IMR-90 (cell line): ENCODE results near the gene SERPINI1. TPM values are rescaled to one million over a fixed set of nuclear protein-coding genes. Genes with fewer than 3 reads are reported as not detected.

ENCODE experiments used
- ATAC-seq: fragments of 200-7000 bp; cut with Tn5 transposase; 2 replicates; pipeline ENCODE4 v1.9.1; 2020; ENCODE audit warnings: low read depth, mild to moderate bottlenecking, moderate library complexity
- BruUV-seq: library from RNA; stranded (reverse); fragments of 400-500 nt; replicated peaks from 2 replicates; lab custom pipeline; 2021; lab: Mats Ljungman, UMichigan
- CTCF ChIA-PET: fragments of 300-600 bp; formaldehyde crosslinking; extraction: SDS; loops from one replicate; lab custom pipeline; 2021; ENCODE audit warnings: antibody characterized with exemption; lab: Yijun Ruan, JAX
- POLR2A ChIA-PET: fragments of 300-600 bp; sonication (Branson Sonifier 250); formaldehyde crosslinking; loops from one replicate; lab custom pipeline; 2022; ENCODE audit warnings: antibody characterized with exemption; ENCODE audit not compliant: unreplicated experiment; lab: Charles Lee
- DNase-seq: peaks from one replicate; pipeline ENCODE4 v3.0.0; 2013
- H2AFZ ChIP-seq: replicated peaks from 2 replicates; pipeline ENCODE3; 2013; ENCODE audit warnings: low read length, mild to moderate bottlenecking; ENCODE audit not compliant: poor library complexity
- H2AK5ac ChIP-seq: 2 replicates; pipeline ENCODE4 v1.6.1; 2013; ENCODE audit warnings: low read depth, low read length, inconsistent platforms
- H2AK9ac ChIP-seq: replicated peaks from 2 replicates; pipeline ENCODE3; 2013; ENCODE audit warnings: mild to moderate bottlenecking, low read depth, low read length, moderate library complexity; ENCODE audit not compliant: poor library complexity
- H2BK120ac ChIP-seq: 2 replicates; pipeline ENCODE4 v1.6.1; 2013; ENCODE audit warnings: low read depth, low read length, inconsistent platforms
- H2BK15ac ChIP-seq: 3 replicates; pipeline ENCODE4 v1.6.1; 2013; ENCODE audit warnings: low read depth, low read length, inconsistent platforms
- H2BK20ac ChIP-seq: 2 replicates; pipeline ENCODE4 v1.6.1; 2013; ENCODE audit warnings: low read depth, mild to moderate bottlenecking, inconsistent platforms, low read length, moderate library complexity
- H2BK5ac ChIP-seq: 2 replicates; pipeline ENCODE4 v1.6.1; 2013; ENCODE audit warnings: mild to moderate bottlenecking, low read depth, low read length, inconsistent platforms; ENCODE audit not compliant: poor library complexity, severe bottlenecking
- H3K14ac ChIP-seq: replicated peaks from 2 replicates; pipeline ENCODE4 v1.6.1; 2013; ENCODE audit warnings: low read depth, low read length, inconsistent platforms
- H3K18ac ChIP-seq: 2 replicates; pipeline ENCODE4 v1.6.1; 2013; ENCODE audit warnings: low read depth, low read length, control low read depth
- H3K23ac ChIP-seq: 2 replicates; pipeline ENCODE4 v1.6.1; 2013; ENCODE audit warnings: low read depth, low read length, inconsistent platforms
- H3K27ac ChIP-seq: 2 replicates; pipeline ENCODE4 v1.5.1; 2013; ENCODE audit warnings: mild to moderate bottlenecking, control low read depth, low read length; ENCODE audit not compliant: insufficient read depth
- H3K27me3 ChIP-seq: 2 replicates; pipeline ENCODE4 v1.6.1; 2013; ENCODE audit warnings: low read length; ENCODE audit not compliant: control insufficient read depth, insufficient read depth
- H3K36me3 ChIP-seq: 2 replicates; pipeline ENCODE4 v1.6.1; 2013; ENCODE audit warnings: low read length, mixed read lengths; ENCODE audit not compliant: control insufficient read depth, insufficient read depth
- H3K4ac ChIP-seq: 2 replicates; pipeline ENCODE4 v1.6.1; 2013; ENCODE audit warnings: low read depth, low read length, inconsistent platforms
- H3K4me1 ChIP-seq: 2 replicates; pipeline ENCODE4 v1.6.1; 2013; ENCODE audit warnings: low read length, mixed read lengths; ENCODE audit not compliant: control insufficient read depth, insufficient read depth
- H3K4me2 ChIP-seq: 2 replicates; pipeline ENCODE4 v1.6.1; 2013; ENCODE audit warnings: low read depth, mild to moderate bottlenecking, control low read depth, low read length, moderate library complexity
- H3K4me3 ChIP-seq: 2 replicates; pipeline ENCODE4 v1.5.1; 2013; ENCODE audit warnings: low read depth, mild to moderate bottlenecking, control low read depth, low read length, moderate library complexity; ENCODE audit not compliant: insufficient read depth
- H3K56ac ChIP-seq: 2 replicates; pipeline ENCODE4 v1.6.1; 2013; ENCODE audit warnings: low read length, inconsistent platforms; ENCODE audit not compliant: insufficient read depth; ENCODE audit errors: extremely low read depth
- H3K79me1 ChIP-seq, 2 experiments: 2 replicates each; pipeline ENCODE4 v1.6.1; 2013; ENCODE audit warnings: low read length in 2 of 2, inconsistent platforms in 1 of 2, low read depth in 1 of 2
- H3K9ac ChIP-seq: 2 replicates; pipeline ENCODE4 v1.6.1; 2013; ENCODE audit warnings: low read depth, low read length, control low read depth
- H3K9me1 ChIP-seq: 2 replicates; pipeline ENCODE4 v1.6.1; 2013; ENCODE audit warnings: low read length, inconsistent platforms; ENCODE audit not compliant: insufficient read depth
- H3K9me3 ChIP-seq: 2 replicates; pipeline ENCODE4 v1.6.1; 2013; ENCODE audit warnings: low read length; ENCODE audit not compliant: control insufficient read depth, insufficient read depth
- H4K20me1 ChIP-seq: 2 replicates; pipeline ENCODE4 v1.6.1; 2013; ENCODE audit warnings: low read length, inconsistent platforms; ENCODE audit not compliant: insufficient read depth
- H4K5ac ChIP-seq: 2 replicates; pipeline ENCODE4 v1.6.1; 2013; ENCODE audit warnings: mild to moderate bottlenecking, low read depth, low read length, control low read depth
- H4K8ac ChIP-seq, 2 experiments: 2 replicates each; pipeline ENCODE4 v1.6.1; 2013; ENCODE audit warnings: low read depth in 2 of 2, low read length in 2 of 2, control low read depth in 1 of 2, inconsistent platforms in 1 of 2
- H4K91ac ChIP-seq: 2 replicates; pipeline ENCODE4 v1.6.1; 2013; ENCODE audit warnings: low read depth, low read length, inconsistent platforms; ENCODE audit not compliant: insufficient read depth
- MAZ ChIP-seq: IDR thresholded peaks from 2 replicates; pipeline ENCODE4 v1.6.1; 2012; ENCODE audit warnings: low read depth, mild to moderate bottlenecking, low read length, improper control_type of control experiment, moderate library complexity, borderline replicate concordance
- RAD21 ChIP-seq: IDR thresholded peaks from 2 replicates; pipeline ENCODE4 v1.6.1; 2012; ENCODE audit warnings: low read length, improper control_type of control experiment
- WGBS, 2 experiments: methylation state at CpG; one replicate each; pipeline versions ENCODE4 v1.1.5 to v1.1.7; 2013; ENCODE audit warnings: missing lambda C conversion rate in 2 of 2; ENCODE audit not compliant: insufficient read length in 1 of 2; ENCODE audit errors: extremely low coverage in 2 of 2; 5-methylcytosine and 5-hydroxymethylcytosine counted together
- dilution Hi-C: fragments of 300-500 bp; cut with HindIII; formaldehyde crosslinking; loops from one replicate; pipeline ENCODE4 v1.14.3; 2018; ENCODE audit warnings: low sequenced_read_pairs; ENCODE audit not compliant: unreplicated experiment
- in situ Hi-C: fragments of 300-500 bp; cut with MboI; formaldehyde crosslinking; loops from 3 replicates; pipeline ENCODE4 v1.14.3; 2019; ENCODE audit warnings: low sequenced_read_pairs, inconsistent platforms, mixed read lengths
- intact Hi-C: fragments of 100-400 bp; cut with micrococcal nuclease; formaldehyde crosslinking; loops from 2 replicates; pipeline ENCODE4 v1.10.0; 2022
- polyA plus RNA-seq, 3 experiments: library from polyadenylated mRNA; depleted of rRNA; stranded (reverse); fragments of >200 nt; gene quantifications; 2 replicates each; pipeline ENCODE4 v1.2.3, GENCODE V29; 2012; ENCODE audit warnings: low replicate concordance in 1 of 3
- total RNA-seq: library from RNA; depleted of rRNA; stranded (reverse); fragments of >200 nt; gene quantifications from 2 replicates; pipeline ENCODE4 v1.2.3, GENCODE V29; 2012
- TF ChIP-seq, protein P1 (sequence below): conservative IDR thresholded peaks from 2 replicates; pipeline ENCODE4 v1.5.1; 2012; ENCODE audit warnings: mild to moderate bottlenecking, low read depth, low read length, improper control_type of control experiment

SERPINI1 gene
- total and polyA plus RNA-seq, 2 of the 4 experiments (the other 2 are of a cell fraction) = 0.36 to 1.3 TPM

DNA sequence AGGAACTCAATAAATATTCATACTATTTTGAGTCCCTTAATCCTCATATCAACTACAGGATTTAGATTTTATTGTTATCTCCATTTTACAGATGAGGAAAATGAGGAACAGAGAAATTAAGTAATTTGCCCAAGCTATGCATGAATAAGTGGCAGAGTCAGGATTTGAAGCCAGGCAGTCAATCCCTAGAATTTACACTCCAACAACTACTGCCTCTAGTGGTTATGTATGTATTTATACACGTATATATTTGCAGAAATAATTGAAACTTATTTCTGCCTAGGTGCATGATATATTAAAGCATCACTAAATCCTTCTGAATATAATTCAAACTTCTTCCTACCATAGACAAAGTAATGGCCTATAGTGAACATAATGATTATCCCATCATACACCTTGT lies 137.4 kb downstream of the SERPINI1 start:
- Histone ChIP-seq H2BK120ac (no peak overlapping the region), H3K4me1 (no peaks in the 10 kb centered on the region), H3K56ac (no peak overlapping the region), H2AFZ (no peak overlapping the region), H4K20me1 (no peaks in the 10 kb centered on the region), H3K9ac (no peak overlapping the region), H3K14ac (no peak overlapping the region), H3K4me3 (no peak overlapping the region), H3K9me3 (no peaks in the 10 kb centered on the region), H3K9me1 (no peaks in the 10 kb centered on the region), H2BK20ac (no peak overlapping the region), H2AK5ac (no peak overlapping the region), H4K91ac (no peak overlapping the region), H3K27ac (no peak overlapping the region), H3K27me3 (no peaks in the 10 kb centered on the region), H4K8ac (no peak overlapping the region), H3K36me3 (no peaks in the 10 kb centered on the region), H2BK15ac (no peak overlapping the region), H3K4ac (no peak overlapping the region), H3K23ac (no peak overlapping the region), H4K5ac (no peak overlapping the region), H3K4me2 (no peak overlapping the region), H3K79me1 (no peaks in the 10 kb centered on the region), H2AK9ac (no peak overlapping the region), H3K18ac (no peak overlapping the region), H2BK5ac (no peak overlapping the region)
- dilution Hi-C loops = no loop called here
- TF ChIP-seq MAZ (no peak), RAD21 (no peak)
- TF ChIP-seq, protein P1, sequence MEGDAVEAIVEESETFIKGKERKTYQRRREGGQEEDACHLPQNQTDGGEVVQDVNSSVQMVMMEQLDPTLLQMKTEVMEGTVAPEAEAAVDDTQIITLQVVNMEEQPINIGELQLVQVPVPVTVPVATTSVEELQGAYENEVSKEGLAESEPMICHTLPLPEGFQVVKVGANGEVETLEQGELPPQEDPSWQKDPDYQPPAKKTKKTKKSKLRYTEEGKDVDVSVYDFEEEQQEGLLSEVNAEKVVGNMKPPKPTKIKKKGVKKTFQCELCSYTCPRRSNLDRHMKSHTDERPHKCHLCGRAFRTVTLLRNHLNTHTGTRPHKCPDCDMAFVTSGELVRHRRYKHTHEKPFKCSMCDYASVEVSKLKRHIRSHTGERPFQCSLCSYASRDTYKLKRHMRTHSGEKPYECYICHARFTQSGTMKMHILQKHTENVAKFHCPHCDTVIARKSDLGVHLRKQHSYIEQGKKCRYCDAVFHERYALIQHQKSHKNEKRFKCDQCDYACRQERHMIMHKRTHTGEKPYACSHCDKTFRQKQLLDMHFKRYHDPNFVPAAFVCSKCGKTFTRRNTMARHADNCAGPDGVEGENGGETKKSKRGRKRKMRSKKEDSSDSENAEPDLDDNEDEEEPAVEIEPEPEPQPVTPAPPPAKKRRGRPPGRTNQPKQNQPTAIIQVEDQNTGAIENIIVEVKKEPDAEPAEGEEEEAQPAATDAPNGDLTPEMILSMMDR = peak; percentile 19; the same call in 1 of the 2 replicates
- ATAC-seq = no peak
- BruUV-seq = no TSS peak
- WGBS, 2 experiments = no CpG with 5 or more reads among the region's 1 CpG
- in situ Hi-C loops = no loop called here
- POLR2A ChIA-PET = no interaction called here
- DNase-seq = no peak
- CTCF ChIA-PET = no interaction called here
- intact Hi-C loops = no loop called here
